ENCODE measurements around the gene SRRD. TPM values are rescaled to one million over a fixed set of nuclear protein-coding genes. Genes with fewer than 3 reads are reported as not detected.

SRRD gene
- total RNA-seq, 1 donor from 2014 or later, result 23.5 TPM

DNA sequence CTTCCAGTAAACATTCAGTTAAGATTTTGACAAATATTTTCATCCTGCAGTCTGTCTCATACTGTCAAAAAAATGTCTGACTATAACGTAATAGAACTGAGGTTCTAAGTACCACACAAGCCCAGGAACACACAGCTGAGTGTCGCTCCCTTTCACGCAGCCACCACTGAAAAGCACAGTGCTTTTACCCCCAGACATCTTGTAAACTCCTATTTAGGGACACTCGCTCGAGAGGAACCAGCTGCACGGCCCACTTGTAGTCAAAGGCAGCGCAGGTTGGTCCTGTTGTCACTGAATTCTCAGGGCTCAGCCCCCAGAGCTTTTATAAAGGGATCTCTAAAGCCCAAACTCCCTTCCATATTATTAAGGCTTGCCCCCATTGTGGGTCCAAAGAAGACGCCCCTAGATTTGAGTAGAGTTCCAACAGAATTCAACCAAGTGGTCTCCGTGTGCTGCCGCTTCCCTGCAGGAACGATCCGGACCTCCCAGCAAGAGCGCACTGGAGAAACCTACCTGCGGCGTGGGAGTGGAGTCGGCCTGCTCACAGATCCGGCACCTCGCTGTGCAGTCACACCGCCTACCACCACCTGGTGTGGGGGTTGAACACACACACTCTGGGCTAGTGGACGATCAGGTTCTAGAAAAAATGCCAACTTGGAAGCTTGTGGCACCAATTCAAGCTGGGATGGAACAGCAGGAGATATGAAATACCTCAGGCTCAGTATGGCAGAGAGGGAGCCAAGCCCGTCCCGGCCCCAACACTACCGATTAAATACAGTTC, 31.3 kb upstream of the SRRD start:
- DNase-seq (no peak), ATAC-seq (no peak)
- intact Hi-C loops (cut with micrococcal nuclease), result no loop called here

DNA sequence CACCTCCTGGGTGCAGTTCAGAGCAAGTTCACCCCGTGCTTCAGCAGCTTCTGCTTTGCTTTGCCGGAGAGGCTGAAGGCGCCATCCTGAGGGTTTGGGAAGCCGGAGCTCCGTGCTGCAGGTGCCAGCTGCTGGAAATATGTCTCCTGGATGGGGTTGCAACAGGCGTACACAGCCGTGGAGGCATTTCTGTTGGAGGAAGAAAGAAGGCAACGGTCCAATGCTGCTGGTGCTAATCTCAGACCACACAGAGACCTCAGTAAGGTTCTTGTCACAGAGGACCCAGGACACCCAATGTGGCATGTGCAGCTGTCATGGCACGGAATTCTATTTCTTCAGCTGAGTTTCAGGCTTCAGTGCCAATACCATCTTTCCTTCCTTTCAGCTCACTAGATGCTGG, 30.5 kb upstream of the SRRD start:
- no peak for DNase-seq
- no peak for ATAC-seq
- intact Hi-C loops (cut with micrococcal nuclease), result no loop called here

DNA sequence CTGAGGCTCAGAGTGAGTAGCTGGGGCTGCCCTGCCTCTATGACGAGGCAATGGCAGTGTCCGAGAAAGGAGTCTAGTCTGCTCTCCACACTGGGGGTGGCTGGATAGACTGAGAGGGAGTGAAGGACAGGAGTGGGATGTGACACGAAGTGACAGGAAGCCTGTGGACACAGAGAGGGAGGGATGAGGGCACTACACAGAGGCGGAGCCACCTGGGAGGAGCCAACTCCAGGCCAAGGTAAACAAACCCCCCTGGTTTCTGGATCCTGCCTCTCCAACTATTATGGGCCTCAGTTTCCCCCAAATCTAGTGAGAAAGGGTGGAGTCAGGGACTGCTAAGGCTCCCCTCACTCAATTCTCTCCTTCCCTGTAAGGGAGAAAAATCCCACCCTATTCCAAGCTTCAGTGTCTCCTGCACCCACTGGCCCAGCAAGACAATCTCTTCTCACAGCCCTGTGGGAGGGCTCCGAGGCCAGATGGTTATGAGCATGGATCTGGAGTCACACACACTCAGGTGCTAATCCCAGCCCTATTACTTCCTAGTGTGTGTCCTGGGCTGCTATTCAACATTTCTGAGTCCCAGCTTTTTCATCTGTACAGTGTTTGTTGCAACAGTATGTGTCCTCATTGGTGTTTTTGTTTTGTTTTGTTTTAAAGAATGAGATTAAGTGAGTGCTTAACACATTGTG, 29.7 kb upstream of the SRRD start:
- DNase-seq, result no peak
- no peak for ATAC-seq
- intact Hi-C loops (cut with micrococcal nuclease), result no loop called here

DNA sequence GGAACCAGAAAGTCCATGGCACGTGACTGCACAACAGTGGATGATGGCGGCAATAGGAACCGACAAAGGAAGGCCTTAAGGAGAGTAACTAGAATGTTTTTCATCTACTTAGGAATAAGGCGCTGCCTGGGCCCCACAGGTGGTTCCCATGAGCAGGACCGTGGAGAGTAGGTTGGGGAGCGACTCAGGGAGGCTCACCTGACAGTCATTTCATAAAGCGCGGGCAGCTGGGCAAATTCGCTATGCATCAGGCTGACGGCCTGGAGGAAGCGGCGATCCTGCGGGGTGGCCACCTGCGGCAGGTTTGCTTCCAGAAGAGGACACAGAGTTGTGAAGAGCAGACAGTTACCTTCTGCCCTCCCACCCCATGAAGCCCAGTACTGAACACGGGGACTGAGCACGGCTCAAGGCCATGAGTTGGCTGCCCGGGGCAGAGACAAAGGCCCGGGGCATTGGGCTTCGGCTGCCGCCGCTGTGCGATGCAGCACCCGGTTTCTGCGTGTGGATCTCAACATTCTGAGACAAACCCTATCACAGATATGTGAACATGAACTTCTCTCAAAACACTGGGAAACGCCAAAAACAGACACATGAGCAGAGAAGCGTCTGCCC, 25.9 kb upstream of the SRRD start:
- intact Hi-C loops (cut with micrococcal nuclease), result no loop called here
- no peak for ATAC-seq
- no peak for DNase-seq

DNA sequence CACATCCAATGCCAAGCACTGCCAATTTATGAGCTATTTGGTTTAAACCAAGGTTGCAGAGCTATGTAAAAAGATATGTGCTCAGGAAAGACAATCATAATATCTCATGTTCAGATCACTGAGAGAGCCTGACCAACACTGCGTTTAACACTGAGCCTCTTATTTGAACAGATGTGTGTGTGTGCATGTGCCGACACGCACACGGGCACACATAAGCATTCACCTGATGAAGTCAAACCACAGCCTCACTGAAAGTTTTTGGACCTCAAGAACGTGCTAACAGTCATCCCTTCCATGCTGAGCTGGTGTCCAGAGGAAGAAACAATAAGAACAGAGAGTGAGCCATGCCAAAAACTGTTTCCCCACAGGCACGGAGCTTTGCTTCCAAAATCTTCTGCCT, 23.5 kb upstream of the SRRD start:
- intact Hi-C loops (cut with micrococcal nuclease), result no loop called here
- DNase-seq (no peak), ATAC-seq (no peak)

DNA sequence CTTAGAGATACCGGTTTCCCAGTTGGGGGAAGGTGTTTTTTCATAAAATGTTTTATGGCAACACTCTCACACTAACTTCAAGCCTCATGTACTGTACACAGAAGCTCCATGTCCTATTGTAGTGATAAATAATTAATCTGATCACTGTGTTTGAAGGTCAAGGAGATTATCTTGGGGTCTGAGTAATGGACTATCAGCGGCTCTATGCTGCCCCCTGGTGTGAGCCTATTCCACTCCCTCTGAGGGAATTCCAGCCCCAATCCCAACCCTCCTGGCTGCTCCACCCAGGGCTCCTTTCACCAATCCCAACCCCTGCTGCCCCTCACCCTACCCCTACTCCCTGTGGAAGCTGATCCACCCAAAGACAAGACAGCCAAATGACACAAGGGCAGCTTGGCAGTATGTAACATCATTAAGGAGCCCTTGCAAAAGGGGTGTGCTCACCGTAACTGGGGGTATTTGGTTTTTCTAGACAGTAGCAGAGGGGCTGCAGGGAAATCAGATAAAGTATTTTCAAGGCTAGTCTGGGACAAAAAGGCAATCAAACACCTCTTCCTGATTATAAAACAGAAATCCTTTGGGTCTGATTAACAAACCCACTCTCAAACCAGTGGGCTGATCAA, 22.4 kb upstream of the SRRD start:
- peak; percentile 70 for ATAC-seq
- intact Hi-C loops (cut with micrococcal nuclease), result no loop called here
- peak; percentile 68 for DNase-seq

DNA sequence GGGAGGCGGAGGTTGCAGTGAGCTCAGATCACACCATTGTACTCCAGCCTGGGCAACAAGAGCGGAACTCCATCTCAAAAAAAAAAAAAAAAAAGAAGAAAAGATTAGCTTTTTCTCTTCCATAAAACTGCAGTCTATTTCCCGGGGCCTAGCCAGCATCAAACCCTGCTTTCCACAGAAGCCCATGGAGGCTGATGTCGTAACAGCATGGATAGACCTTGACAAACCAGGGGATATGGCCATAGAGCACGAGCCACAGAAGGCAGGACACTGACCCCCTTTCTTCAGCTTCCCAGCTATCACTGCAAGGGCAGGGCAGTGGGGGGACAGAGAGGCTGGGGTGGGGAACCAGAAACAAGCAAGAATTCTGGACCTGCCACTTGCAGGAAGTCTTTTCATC, 21.6 kb upstream of the SRRD start:
- intact Hi-C loops (cut with micrococcal nuclease), result no loop called here
- no peak for ATAC-seq
- DNase-seq, result no peak

DNA sequence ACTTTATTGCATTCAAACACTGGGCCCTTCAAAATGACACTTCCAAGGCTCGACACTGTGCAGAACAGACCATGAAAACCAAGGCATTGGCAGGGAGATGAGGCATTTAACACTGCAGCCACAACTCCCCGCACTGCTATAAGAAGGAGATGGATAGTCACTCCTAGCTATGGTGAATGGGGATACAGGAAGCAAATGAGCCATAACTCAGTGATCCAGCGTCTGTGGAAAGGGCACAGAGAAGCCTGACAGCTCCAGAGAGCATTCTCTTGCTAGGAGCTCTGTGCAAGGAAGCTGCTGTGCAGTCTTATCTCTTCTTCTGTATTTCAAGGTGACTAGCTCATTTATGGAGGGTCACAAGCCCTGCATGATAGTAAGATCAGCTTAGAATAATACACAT, 21.0 kb upstream of the SRRD start:
- ATAC-seq (no peak), DNase-seq (no peak)
- intact Hi-C loops (cut with micrococcal nuclease), result no loop called here

DNA sequence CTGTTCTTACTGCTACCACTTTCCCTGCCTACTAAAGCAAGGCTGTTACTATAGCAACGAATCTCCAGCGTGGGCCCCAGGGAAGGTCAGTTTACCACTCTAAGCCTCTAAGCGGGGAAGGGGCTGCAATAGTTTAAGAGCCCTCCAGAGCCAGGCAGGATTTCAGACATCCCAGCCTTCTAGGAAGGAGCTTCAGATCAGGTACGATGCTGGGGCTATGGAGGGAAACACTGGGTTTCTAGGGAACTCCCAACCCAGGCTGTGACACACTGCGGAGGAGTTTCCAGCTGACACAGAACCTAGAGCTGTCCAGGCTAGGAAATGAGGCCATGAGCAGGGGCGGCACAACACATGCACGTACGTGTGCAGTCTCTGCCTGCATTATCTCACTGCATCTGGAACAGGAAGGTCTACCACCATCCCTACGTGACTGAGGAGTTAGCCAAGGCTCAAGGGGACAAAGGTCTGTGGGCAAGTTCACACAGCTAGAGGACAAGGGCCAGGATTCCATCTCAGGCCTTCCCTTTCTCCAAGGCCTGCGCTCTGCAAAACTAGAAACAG, 20.5 kb upstream of the SRRD start:
- intact Hi-C loops (cut with micrococcal nuclease), result no loop called here
- DNase-seq (no peak), ATAC-seq (no peak)

DNA sequence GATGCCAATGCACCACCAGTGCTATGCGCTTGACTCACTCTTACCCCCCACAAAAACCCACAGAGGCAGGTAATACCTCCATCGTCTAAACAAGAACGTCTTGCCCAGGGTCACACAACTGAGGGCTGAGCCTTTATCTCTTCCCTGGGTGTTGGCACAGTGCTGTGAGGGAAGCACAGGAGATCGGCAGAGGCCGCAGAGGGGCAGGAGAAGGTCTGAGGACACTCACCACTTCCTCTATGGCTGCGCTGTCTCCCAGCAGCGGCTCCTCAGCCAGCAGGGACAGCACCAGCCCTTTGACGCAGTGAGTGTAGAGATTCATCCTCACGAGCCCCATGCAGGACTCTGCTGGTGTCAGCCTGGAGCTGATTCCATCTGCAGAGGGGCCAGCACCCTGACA, 20.0 kb upstream of the SRRD start:
- ATAC-seq (no peak), DNase-seq (no peak)
- intact Hi-C loops (cut with micrococcal nuclease), result no loop called here

DNA sequence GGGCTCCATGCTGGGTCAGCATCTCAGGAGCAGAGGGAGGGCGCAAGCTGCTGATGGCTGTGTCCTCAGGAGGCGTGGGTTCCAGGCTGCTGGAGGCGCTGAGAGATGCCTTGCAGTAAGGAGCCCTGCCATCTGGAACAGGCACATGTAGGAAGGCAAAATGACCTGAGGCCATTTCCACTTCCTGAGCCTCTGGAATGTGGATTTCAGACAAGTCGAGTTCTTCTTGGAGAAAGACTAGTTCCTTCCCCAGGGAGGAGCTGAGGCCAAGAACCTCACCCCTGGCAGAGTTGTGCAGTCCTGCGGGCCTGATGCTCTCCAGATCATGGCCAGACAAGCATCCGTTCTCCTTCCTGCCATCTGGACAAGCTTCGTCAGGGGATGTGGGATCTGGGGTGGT, 19.4 kb upstream of the SRRD start:
- peak; percentile 42 for DNase-seq

DNA sequence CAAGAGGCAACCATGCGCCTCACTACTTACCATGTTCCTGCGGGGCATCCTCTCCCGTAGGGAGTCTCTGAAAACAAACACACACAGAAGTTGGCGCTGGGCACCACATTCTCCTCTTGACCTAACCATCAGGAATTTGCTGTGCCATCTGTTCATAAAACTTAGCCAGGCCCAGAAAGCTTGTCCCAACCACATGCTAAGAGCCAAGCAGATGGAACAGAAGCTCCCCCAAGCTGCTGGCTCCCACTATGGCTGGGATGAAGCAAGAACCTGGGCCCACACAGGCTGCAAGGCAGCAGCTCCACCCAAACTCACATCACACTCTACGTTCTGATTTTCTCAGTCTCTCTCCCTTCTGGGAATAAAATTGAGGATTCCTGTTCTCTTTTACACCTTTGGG, 17.5 kb upstream of the SRRD start:
- DNase-seq (no peak), ATAC-seq (no peak)
- intact Hi-C loops (cut with micrococcal nuclease), result no loop called here

More for the DNA sequence above, 19.4 kb upstream of the SRRD start:
- intact Hi-C loops (cut with micrococcal nuclease), result no loop called here
- ATAC-seq, result peak; percentile 58

DNA sequence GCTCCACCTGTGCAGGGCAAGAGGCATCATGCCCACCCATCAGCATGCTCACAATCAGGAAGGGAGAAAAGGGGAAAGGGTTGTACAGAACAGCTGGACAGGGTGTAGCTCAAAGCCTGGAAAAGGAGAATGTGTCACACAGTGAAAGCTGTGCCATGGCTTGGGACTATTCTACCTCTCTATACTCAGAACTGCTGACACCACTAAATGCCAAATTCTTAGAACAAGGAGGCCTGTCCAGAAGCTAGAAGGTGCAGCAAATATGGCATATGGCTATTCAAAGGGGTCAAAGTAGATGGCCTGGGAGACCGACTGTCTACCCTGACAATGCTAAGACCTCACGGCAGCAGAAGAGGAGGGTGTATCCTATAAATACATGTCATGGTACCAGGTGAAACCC, 12.9 kb upstream of the SRRD start:
- DNase-seq (no peak), ATAC-seq (no peak)
- intact Hi-C loops (cut with micrococcal nuclease), result no loop called here

DNA sequence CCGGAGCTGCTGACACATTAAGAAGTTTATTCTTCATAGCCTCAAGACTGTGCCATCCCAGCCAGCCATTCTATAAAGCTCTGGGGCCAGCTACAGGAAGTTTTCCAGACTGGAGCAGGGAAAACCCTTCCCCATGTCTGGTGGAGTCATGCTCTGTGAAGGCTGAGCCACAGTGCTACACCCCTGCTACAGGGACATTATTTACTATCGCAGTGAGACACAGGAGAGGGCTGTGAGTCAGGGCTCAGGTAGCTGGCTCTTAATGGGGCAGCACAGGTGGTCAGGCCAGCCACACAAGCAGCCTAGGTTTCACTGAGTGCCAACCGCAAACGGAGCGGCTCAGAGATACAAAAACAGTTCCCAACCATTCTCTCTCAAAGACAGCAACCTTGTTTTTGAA, 12.2 kb upstream of the SRRD start:
- no peak for ATAC-seq
- intact Hi-C loops (cut with micrococcal nuclease), result no loop called here
- DNase-seq, result no peak

DNA sequence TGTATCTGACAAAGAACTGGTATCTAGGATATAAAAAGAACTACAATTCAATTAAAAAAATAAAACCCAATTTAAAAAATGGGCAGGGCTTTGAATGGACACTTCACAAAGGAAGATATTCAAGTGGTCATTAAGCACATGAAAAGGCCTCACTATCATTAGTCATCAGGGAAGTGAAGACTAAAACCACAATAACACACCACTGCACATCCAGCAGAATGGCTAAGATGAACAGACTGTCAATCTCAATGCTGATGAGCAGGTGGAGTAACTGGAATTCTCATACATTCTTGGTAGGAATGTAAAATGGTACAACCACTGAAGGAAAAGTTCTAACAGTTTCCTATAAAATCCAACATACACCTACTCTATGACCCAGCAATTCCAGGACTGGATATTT, 9.0 kb upstream of the SRRD start:
- ATAC-seq (no peak), DNase-seq (no peak)
- intact Hi-C loops (cut with micrococcal nuclease), result no loop called here

DNA sequence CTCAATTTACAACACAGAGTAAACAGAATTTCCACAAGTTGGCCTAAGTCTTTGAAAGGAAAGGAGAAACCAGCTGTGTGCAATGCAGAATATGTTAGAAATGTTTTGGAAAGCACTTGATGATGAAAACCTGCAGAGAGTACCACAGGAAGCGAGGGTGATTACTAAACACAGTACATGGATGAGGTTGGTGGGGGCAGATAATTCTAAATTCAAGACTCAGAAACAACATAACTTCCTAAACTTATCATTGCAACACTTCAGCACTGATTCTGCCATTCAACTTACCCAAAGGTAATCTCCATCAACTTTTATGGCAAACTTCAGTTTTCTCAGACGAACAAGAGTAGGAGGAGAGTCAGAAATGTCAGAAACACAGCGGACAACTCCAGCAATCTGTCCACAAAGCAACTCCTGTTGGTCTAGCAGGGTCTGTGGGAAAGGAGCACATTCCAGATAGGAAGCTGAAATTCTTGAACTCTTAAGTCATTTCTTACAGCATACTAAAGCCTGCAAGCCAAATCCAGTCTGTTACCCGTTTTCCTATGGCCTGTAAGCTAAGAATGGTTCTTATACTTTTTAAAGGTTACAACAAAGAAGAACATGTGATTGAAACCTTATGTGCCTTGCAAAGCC, 6.9 kb upstream of the SRRD start:
- ATAC-seq, result no peak
- no peak for DNase-seq
- intact Hi-C loops (cut with micrococcal nuclease), result no loop called here

DNA sequence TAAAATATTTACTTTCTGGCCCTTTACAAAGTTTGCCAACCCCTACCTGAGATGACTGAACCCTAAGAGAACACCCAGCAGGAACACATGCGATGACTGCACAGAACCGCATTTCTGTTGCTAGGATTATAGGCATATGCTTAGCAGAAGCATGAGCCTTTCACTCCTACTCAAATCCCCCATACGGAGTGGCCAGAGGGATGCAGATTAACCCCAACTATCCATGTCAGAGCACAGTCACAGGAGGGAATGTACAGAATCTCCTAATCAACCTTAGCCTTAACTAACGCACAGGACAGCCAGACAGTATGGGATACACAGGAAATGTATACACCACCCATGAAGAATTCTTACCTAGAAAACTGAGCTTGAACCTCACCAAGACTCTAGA, 6.3 kb upstream of the SRRD start:
- intact Hi-C loops (cut with micrococcal nuclease), result no loop called here
- no peak for DNase-seq
- ATAC-seq, result no peak

DNA sequence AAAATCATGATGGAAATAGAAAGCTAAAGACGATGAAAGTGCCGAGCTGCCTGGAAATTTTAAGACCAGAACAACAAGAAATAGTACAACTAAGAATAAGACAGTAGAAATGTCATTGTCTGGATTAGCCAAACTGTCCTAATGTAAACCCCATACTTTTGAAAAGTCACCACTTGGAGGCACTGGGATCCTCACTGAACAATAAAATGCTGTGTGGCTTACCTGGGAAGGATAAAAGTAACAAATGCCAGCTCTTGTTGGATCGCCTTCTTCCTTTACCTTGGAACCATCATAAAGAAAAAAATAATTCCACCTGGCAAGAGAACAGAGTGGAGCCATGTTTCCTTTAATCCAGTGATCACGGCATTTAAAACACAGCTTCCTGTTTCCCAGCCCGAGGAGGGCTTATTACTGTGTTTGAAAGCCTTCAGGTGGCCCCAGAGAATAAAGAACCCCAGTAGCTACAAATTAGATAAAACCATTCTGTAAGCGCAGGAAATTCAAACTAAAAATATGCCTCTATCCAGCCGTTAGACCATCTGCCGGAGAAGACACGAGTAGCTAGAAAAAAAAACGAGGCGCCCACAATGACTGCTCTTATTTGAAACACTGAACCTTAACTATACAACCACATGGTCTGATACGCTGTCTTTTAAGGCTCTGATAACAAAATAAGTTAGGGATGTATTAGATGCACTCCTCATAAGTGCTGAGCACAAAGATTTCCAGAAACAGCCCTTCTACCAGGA, 4.5 kb upstream of the SRRD start:
- intact Hi-C loops (cut with micrococcal nuclease), result no loop called here
- ATAC-seq (no peak), DNase-seq (no peak)

All from left ventricle myocardium superior (tissue), 1 donor.